ENCODE results near the gene PPFIBP2.

The PPFIBP2 gene

DNA sequence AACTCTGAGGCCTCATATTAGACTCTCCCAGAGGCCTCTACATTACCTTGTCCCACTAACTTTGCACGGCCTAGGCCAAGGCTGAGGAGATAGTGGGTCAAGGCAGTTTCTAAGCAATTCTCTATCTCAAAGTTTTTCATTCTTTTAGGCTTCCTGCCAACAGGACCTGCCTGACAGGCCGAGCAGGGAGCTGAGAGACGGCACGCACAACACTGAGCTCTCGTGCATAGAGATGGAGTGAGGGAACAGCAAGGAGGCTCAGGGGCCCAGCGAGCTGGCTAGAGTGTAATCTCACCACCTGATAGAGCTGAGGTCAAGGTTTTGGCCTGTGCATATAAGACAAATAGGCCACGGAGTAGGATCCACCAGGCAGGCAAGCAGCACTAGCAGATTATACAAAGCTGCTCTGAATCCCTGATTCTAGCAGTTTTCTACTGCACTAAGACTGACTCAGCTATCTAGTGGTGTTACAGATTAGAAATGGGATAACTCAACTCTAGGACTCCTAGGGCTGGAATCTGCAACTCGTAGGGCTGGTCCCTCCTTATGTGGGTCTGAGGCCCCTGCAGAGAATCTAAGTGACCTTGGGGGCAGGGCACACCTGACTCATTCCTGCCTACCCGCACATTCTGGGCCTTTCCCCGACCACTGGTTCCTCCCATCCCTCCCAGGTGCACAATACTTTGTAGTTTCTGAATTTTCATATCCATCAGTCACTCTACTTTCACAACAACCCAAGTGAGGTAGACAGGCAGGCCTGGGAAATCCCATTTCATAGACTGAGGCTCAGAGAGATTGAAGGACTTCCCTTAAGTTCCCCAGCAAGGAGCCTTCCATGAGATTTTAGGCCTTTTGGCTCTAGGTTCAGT, 157.8 kb downstream of the PPFIBP2 start:
- DNase-seq = no peak

DNA sequence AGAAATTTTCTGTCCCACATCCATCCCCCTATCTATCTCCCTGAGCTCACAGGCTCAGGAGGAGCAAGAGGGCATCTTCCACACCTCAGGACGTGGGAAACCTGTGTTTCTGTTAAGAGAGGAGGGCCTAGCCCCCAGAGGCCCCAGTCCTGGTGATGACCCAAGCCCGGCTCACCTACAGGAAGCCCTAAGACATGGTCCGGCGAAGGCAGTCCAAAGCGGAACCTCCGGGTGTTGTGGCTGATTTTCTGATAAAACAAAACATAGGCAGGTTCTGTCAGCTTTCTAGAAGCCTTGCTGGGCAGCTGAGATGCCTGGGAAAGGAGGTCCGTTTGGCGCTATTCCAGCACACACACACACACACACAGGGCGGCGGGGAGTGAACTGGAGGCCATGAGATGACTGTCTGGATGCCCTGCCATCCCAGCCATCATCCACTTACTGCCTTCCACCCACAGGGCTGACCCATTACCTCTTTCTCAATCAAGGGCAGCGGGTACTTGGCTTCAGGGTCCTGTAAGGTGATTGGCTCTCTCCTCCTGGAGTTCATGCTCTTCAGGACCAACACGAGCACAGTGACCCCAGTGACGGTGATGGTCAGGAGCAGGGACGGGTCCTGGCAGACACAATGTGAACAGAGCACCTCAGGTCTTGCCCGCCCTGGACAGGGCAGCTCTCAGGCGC, 158.6 kb downstream of the PPFIBP2 start:
- DNase-seq = no peak

DNA sequence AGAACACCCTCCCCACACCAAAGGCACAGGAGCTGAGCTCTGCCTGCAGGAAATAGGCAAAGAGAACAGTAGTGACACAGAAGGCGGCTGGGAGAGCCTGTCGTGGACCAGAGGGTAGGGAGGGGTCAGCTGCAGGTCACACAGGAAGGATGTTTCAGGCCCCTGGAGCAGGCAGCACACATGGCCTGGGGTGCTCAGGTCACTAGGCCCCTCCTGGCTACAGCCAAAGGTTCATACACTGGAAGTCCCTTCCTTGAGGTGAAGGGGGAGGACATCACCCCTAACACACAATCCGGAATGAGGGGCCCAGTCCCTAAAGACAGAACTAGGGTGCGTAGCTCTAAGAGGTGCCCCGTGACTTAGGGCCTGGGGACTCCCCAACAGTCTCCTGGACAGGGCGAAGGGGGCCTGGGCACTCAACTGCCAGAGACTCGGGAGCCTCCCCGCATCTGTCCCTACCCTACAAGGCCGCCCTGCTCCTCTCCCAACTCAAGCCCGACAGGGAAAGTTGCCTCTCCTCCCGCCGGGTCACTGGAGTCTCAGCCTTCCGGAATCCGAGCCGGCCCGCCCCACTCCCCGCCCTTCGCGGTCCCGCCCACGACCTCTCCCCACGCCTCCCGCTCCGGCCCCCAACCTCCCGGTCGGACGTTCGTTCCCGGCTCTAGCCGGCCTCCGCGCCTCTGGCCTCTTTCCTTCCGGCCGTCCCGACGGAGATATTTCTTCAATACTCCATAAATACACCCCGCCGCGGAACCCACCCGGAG, 159.3 kb downstream of the PPFIBP2 start, which contains the start of gene CYB5R2:
TSS of gene CYB5R2 (minus strand) at position 541 of the 764 bp plus-strand sequence. CDS start 675 bp downstream, outside the sequence.
- DNase-seq = peak; percentile 54

- DNase-seq = peak; percentile 37
Observed at GRCh38 chr11:7673724-7674434, 160.1 kb downstream of the PPFIBP2 start.

DNA sequence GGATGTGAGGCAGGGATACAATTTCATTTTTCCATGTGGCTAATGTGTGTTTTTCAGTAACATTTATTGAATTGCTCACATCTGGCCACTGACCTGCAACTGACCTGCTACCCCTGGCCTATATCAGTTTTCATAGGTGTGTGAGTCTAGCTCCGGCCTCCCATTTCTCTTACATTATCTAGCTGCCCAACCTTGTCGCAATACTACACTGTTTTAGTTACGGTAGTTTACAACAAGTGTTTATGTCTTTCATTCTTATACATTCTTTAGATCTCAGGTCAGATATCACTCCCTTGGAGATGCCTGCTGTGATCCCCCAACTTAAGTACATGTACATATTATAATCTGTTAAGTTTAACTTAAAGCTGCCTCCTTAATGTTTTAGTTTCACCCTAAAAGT, 161.8 kb downstream of the PPFIBP2 start:
- no peak for DNase-seq

DNA sequence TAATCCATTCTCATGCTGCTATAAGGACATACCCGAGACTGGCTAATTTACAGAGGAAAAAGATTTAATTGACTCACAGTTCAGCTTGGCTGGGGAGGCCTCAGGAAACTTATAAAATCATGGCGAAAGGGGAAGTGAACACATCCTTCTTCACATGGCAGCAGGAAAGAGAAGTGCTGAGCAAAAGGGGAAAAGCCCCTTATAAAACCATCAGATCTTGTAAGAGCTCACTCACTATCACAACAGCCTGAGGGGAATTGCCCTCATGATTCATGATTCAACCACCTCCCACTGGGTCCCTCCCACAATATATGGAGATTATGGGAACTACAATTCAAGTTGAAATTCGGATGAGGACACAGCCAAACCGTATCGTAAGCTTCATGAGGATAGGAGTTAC, 163.3 kb downstream of the PPFIBP2 start:
- peak; percentile 45 for DNase-seq

DNA sequence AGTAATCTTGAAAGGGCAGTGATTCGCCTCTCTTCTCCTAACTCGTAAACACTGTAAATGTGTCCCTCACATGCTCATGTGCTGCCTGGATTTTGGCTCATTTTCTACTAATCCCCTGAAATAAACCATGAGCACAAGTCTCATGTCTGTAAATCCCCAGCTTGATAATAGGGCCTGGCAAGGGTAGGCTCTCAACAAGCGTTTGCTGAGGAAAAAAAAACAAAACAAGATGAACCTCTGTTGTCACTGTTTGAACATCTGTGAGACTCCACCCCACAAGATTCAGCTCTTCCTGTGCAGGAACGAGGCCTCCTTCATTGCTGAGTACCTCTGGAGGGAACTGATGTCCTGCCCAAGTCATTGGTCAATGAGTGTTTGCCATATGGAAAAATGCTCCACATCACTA, 164.0 kb downstream of the PPFIBP2 start:
- no peak for DNase-seq

DNA sequence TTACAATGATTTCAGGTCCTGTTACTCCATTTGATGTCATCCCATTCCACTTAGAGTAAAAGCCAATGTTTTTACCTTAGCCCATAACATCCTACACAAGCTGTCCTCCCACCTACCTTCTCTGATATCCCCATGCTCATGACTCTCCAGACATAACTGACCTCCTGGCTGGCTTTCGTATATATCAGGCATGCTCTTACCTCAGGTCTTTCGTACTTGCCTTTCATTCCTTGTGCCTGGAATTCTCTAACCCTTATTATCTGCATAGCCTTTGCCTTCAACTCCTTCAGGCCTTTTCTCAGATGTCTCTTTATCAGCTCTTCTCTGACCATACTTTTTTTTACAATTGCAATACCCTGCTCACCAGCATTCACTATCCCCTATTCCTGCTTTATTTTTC, 169.8 kb downstream of the PPFIBP2 start:
- DNase-seq = no peak

- DNase-seq = no peak
Observed at GRCh38 chr11:7686761-7687160, 173.0 kb downstream of the PPFIBP2 start.

GRCh38 chr11:7687386-7687785, 173.6 kb downstream of the PPFIBP2 start:
- no peak for DNase-seq

- peak; percentile 28 for DNase-seq
Observed at GRCh38 chr11:7688238-7688826, 174.5 kb downstream of the PPFIBP2 start.

DNA sequence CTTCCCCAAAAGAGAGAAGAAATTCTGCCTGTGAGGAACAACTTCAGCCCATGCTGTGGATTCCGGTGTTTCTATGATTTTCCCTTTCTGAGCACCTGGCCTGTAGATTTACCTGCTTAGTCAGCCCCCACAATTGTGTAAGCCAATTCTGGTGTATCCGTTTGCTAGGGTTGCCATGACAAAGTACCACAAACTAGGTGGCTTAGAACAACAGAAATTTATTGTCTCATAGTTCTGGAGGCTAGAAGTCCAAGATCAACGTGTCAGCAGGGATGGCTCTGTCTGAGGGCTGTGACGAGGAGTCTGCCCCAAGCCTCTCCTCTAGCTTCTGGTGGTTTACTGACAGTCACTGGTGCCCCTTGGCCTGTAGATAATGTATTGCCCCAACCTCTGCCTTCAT, 175.4 kb downstream of the PPFIBP2 start:
- DNase-seq = no peak

- no peak for DNase-seq
Observed at GRCh38 chr11:7690648-7691047, 176.8 kb downstream of the PPFIBP2 start.

DNA sequence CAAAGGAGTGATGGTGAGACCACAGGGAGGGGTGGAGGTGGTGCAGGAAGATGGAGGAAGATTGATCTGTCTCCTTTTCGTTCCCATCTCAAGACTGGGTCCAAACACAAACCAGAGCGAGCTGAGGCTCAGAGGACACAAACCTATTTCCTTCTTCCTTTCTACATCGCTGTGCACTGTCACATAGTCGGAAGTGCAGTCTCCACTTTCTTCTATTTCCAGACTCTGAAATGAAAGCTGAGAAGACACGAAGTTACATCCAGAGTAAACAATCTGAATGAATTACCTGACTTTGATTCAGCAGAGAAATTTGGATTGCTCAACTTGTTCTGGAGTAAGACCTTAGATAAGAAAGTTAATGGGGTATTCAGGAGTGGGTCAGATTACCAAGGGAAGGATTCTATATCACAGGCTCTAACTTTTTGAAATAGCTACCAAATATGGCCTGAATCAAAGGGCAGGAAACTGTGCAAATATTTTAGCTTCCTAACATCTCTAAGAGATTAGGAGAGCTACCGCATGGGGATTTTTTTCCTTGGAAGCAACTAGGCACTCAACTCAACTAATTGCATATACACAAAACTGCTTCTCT, 178.1 kb downstream of the PPFIBP2 start:
- peak; percentile 20 for DNase-seq

- no peak for DNase-seq
Observed at GRCh38 chr11:7692426-7692825, 178.6 kb downstream of the PPFIBP2 start.

DNA sequence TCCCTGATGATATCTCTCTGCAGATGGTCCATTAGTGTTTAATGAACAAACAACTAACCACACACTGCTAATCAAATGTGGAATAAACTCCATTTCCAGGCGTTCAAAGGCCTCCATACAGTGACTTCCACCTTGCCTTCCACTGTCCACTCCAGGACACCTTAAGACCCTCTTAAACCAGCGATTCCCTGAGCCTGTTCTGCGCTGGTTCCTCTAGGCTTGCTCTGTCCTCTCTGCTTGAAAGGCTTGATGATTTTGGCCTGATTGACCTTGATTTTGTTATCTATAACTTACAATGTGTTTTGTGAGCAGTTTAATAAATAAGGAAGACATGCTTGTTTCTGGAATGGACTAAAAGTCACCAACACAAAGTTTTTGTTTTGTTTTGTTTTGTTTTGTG, 180.4 kb downstream of the PPFIBP2 start:
- DNase-seq = no peak

GRCh38 chr11:7696424-7696823, 182.6 kb downstream of the PPFIBP2 start:
- DNase-seq = no peak
